ENCODE results near the gene GPC3. TPM values are rescaled to one million over a fixed set of nuclear protein-coding genes. Genes with fewer than 3 reads are reported as not detected.

The GPC3 gene
- total RNA-seq, 1 donor from 2014 or later, result 0.26 TPM

DNA sequence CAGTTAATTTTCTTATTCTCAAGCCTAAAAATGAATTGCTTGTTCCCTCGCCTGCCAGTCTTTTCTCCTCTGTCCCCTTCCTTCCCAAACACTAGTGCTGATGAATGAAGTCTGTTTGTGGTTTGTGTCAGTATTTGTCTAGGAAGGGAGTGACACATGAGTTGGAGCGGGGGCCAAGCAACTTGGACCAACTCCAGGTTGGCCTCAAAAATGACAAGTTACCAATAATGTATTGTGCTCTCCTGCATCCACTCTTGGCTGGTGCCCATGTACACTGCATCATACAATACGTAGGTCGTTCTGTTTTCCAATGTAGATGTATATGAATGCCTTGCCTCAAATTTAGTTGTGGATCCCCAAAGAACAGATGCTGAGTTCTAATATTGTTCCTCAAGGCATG, 347.1 kb downstream of the GPC3 start:
- H3K4me3 ChIP-seq (ENCODE audit: low read depth, low read length), result no peak overlapping the region
- DNase-seq (ENCODE audit: low read depth) (peak; percentile 70), FAIRE-seq (no peak)
- no peaks in the 10 kb centered on the region for H3K27me3 ChIP-seq (ENCODE audit: control insufficient read depth, insufficient read depth, low read length)
- TF ChIP-seq, protein P1, sequence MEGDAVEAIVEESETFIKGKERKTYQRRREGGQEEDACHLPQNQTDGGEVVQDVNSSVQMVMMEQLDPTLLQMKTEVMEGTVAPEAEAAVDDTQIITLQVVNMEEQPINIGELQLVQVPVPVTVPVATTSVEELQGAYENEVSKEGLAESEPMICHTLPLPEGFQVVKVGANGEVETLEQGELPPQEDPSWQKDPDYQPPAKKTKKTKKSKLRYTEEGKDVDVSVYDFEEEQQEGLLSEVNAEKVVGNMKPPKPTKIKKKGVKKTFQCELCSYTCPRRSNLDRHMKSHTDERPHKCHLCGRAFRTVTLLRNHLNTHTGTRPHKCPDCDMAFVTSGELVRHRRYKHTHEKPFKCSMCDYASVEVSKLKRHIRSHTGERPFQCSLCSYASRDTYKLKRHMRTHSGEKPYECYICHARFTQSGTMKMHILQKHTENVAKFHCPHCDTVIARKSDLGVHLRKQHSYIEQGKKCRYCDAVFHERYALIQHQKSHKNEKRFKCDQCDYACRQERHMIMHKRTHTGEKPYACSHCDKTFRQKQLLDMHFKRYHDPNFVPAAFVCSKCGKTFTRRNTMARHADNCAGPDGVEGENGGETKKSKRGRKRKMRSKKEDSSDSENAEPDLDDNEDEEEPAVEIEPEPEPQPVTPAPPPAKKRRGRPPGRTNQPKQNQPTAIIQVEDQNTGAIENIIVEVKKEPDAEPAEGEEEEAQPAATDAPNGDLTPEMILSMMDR (IDR thresholded peaks at IDR 0.05; ENCODE audit: insufficient read depth, low read length, severe bottlenecking), result no peak
- H3K36me3 ChIP-seq (ENCODE audit: control insufficient read depth, insufficient read depth, low read length), result no peaks in the 10 kb centered on the region

DNA sequence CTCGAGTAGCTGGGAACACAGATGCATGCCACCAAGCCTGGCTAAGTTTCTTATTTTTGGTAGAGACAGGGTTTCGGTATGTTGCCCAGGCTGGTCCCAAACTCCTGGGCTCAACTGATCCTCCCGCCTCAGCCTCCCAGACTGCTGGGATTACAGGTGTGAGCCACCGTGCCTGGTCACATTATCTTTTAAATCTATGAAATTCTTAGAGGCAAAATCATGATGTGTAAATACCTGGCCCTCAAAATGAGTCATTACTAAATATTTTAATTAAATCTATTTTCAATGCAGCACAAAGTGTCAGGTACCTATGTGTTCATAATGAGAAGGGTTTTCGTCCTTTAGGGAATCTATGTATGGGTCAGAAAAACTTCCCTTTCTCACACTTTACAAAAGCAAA, 347.6 kb downstream of the GPC3 start:
- Histone ChIP-seq H3K36me3 (ENCODE audit: control insufficient read depth, insufficient read depth, low read length) (no peaks in the 10 kb centered on the region), H3K4me3 (ENCODE audit: low read depth, low read length) (no peak overlapping the region), H3K27me3 (ENCODE audit: control insufficient read depth, insufficient read depth, low read length) (no peaks in the 10 kb centered on the region)
- peak; percentile 41 for DNase-seq (ENCODE audit: low read depth)
- FAIRE-seq, result no peak
- TF ChIP-seq, protein P1 (IDR thresholded peaks at IDR 0.05; ENCODE audit: insufficient read depth, low read length, severe bottlenecking), result no peak

GRCh38 chrX:133636009-133636408, 349.4 kb downstream of the GPC3 start:
- no peak for DNase-seq (ENCODE audit: low read depth)
- H3K36me3 ChIP-seq (ENCODE audit: control insufficient read depth, insufficient read depth, low read length), result no peaks in the 10 kb centered on the region
- no peak overlapping the region for H3K4me3 ChIP-seq (ENCODE audit: low read depth, low read length)
- no peak for FAIRE-seq
- H3K27me3 ChIP-seq (ENCODE audit: control insufficient read depth, insufficient read depth, low read length), result no peaks in the 10 kb centered on the region
- TF ChIP-seq, protein P1 (IDR thresholded peaks at IDR 0.05; ENCODE audit: insufficient read depth, low read length, severe bottlenecking), result no peak

DNA sequence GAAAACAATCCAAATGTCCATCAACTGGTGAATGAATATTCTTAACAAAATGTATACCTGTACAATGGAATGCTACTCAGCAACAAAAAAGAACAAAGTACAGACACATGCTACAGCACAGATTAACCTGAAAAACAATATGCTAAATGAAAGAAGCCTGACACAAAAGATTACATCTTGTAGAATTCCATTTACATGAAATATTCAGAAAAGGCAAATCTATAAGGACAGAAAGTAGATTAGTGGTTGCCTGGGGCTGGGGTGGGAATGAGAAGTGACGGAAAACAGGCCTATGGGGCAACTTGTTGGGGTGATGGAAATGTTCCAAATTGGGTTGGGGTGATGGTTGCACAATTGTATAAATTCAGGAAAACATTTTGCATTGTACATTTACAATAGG, 351.0 kb downstream of the GPC3 start:
- FAIRE-seq, result no peak
- Histone ChIP-seq H3K27me3 (ENCODE audit: control insufficient read depth, insufficient read depth, low read length) (no peaks in the 10 kb centered on the region), H3K4me3 (ENCODE audit: low read depth, low read length) (no peak overlapping the region), H3K36me3 (ENCODE audit: control insufficient read depth, insufficient read depth, low read length) (no peaks in the 10 kb centered on the region)
- TF ChIP-seq, protein P1 (IDR thresholded peaks at IDR 0.05; ENCODE audit: insufficient read depth, low read length, severe bottlenecking), result no peak
- no peak for DNase-seq (ENCODE audit: low read depth)

GRCh38 chrX:133633950-133634349, 351.4 kb downstream of the GPC3 start:
- Histone ChIP-seq H3K36me3 (ENCODE audit: control insufficient read depth, insufficient read depth, low read length) (no peaks in the 10 kb centered on the region), H3K27me3 (ENCODE audit: control insufficient read depth, insufficient read depth, low read length) (no peaks in the 10 kb centered on the region), H3K4me3 (ENCODE audit: low read depth, low read length) (no peak overlapping the region)
- no peak for FAIRE-seq
- DNase-seq (ENCODE audit: low read depth), result no peak
- TF ChIP-seq, protein P1 (IDR thresholded peaks at IDR 0.05; ENCODE audit: insufficient read depth, low read length, severe bottlenecking), result no peak

DNA sequence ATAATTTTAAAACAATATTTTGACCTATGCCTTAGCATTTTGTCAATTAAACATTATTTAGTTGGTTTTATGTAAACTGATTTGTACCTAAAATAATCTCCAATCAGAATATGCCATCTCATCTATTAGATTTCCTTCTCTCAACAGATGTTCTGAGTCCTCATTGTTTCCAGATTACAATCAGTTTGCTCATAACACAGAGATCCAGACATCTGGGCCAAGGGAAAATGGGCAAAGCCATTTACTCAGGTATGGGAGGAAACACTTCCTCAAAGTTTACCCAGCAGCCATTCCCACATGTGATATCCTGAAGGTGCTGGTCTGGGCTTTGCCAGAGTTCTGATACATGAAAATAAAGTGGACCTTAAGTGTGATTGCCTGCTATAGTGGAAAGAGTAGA, 352.2 kb downstream of the GPC3 start:
- no peak for FAIRE-seq
- Histone ChIP-seq H3K27me3 (ENCODE audit: control insufficient read depth, insufficient read depth, low read length) (no peaks in the 10 kb centered on the region), H3K4me3 (ENCODE audit: low read depth, low read length) (no peak overlapping the region), H3K36me3 (ENCODE audit: control insufficient read depth, insufficient read depth, low read length) (no peaks in the 10 kb centered on the region)
- TF ChIP-seq, protein P1 (IDR thresholded peaks at IDR 0.05; ENCODE audit: insufficient read depth, low read length, severe bottlenecking), result no peak
- peak; percentile 53 for DNase-seq (ENCODE audit: low read depth)

Data from bronchial epithelial cell (primary cell).